OCI-LY7 (cell line): Measurements from ENCODE around the gene NDUFA13.

Experiments
- CTCF ChIP-seq: fragments of 200-600 bp; sonication (generic); conservative IDR thresholded peaks from 2 replicates; pipeline ENCODE4 v1.5.1; 2014; ENCODE audit warnings: mild to moderate bottlenecking, antibody characterized with exemption, low read length, moderate library complexity, mixed read lengths
- EZH2phosphoT487 ChIP-seq: fragments of 200-600 bp; sonication (generic); IDR thresholded peaks from 2 replicates; pipeline ENCODE4 v1.6.1; 2018; ENCODE audit warnings: low read depth, borderline replicate concordance, mild to moderate bottlenecking, mixed run types, antibody characterized with exemption, low read length, moderate library complexity, mixed read lengths

- TF ChIP-seq CTCF (no peak), EZH2phosphoT487 (no peak)
These were observed 44.3 kb upstream of the NDUFA13 start for GRCh38 chr19:19471682-19472081.
